HG02759 (cell line): Measurements from ENCODE around the gene PLCG1.
"Not testable (repeated sequence)": the region's sequence is repeated elsewhere in the genome, so short reads cannot be mapped to it uniquely, and the experiment has no call there.

Experiments
- ATAC-seq: cut with Tn5 transposase; IDR thresholded peaks from one replicate; pipeline ENCODE4 v1.9.1; 2021; ENCODE audit warnings: mild to moderate bottlenecking, moderate library complexity; ENCODE audit not compliant: unreplicated experiment

Gene PLCG1

GRCh38 chr20:41124451-41125094 is 12.8 kb upstream of the PLCG1 start:
- ATAC-seq: no peak

GRCh38 chr20:41125530-41126457 is 11.5 kb upstream of the PLCG1 start:
- no peak for ATAC-seq

- ATAC-seq: no peak
These were observed 10.6 kb upstream of the PLCG1 start for GRCh38 chr20:41126719-41127118.

GRCh38 chr20:41128317-41128716 is 9.0 kb upstream of the PLCG1 start:
- ATAC-seq: not testable (repeated sequence)

GRCh38 chr20:41131594-41132387 is 5.6 kb upstream of the PLCG1 start:
- no peak for ATAC-seq

- ATAC-seq: not testable (repeated sequence)
These were observed 5.0 kb upstream of the PLCG1 start for GRCh38 chr20:41132388-41132775.

- peak; percentile 36 for ATAC-seq
These were observed 3.5 kb upstream of the PLCG1 start for GRCh38 chr20:41133709-41134361.

GRCh38 chr20:41134362-41135186 is 2.8 kb upstream of the PLCG1 start:
- no peak for ATAC-seq

GRCh38 chr20:41135187-41135887 is 2.0 kb upstream of the PLCG1 start:
- no peak for ATAC-seq

GRCh38 chr20:41135888-41136679 is 1.3 kb upstream of the PLCG1 start:
- ATAC-seq: no peak

GRCh38 chr20:41137614-41138474 is 501 bp downstream of the PLCG1 start:
- peak; percentile 14 for ATAC-seq

- no peak for ATAC-seq
These were observed 1.3 kb downstream of the PLCG1 start for GRCh38 chr20:41138475-41139226.

- no peak for ATAC-seq
These were observed 2.1 kb downstream of the PLCG1 start for GRCh38 chr20:41139227-41140093.

GRCh38 chr20:41140226-41141133 is 3.1 kb downstream of the PLCG1 start:
- no peak for ATAC-seq
